HFF-Myc (cell line): ENCODE results near the gene MOB3B.

Source experiments
- DNase-seq: peaks from one replicate; pipeline ENCODE4 v3.0.0-alpha.2; 2011; ENCODE audit warnings: low read depth; ENCODE audit errors: extremely low read depth
- H3K4me3 ChIP-seq: replicated peaks from 2 replicates; pipeline ENCODE4 v1.5.1; 2011; ENCODE audit warnings: low read depth, mild to moderate bottlenecking, control low read depth, low read length
- TF ChIP-seq, protein P1 (sequence below): IDR thresholded peaks from 2 replicates; pipeline ENCODE4 v1.5.1; 2012; ENCODE audit warnings: mild to moderate bottlenecking, low read depth, low read length, control low read depth; ENCODE audit errors: missing control alignments

Gene MOB3B

DNA sequence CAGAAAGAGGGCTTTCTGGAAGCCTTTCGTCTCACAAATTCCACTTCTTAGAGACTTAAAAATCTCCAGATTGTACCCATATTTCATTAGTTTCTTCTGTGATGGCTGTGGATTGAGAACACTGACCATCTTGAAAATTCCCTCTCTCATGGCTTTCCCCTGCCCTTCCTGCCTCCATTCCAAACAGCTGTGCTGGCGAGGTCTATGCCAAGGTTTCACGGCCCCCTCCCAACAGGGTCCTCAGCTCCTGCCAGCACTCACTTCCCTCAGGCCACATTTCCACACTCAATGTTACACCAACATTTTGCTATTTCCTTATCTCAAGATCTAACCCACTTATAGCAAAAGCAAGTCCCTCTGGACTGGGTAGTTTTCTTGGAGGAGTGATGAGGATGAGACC lies 192.4 kb downstream of the MOB3B start:
- no peak overlapping the region for H3K4me3 ChIP-seq
- TF ChIP-seq, protein P1, sequence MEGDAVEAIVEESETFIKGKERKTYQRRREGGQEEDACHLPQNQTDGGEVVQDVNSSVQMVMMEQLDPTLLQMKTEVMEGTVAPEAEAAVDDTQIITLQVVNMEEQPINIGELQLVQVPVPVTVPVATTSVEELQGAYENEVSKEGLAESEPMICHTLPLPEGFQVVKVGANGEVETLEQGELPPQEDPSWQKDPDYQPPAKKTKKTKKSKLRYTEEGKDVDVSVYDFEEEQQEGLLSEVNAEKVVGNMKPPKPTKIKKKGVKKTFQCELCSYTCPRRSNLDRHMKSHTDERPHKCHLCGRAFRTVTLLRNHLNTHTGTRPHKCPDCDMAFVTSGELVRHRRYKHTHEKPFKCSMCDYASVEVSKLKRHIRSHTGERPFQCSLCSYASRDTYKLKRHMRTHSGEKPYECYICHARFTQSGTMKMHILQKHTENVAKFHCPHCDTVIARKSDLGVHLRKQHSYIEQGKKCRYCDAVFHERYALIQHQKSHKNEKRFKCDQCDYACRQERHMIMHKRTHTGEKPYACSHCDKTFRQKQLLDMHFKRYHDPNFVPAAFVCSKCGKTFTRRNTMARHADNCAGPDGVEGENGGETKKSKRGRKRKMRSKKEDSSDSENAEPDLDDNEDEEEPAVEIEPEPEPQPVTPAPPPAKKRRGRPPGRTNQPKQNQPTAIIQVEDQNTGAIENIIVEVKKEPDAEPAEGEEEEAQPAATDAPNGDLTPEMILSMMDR, result no peak
- no peak for DNase-seq

DNA sequence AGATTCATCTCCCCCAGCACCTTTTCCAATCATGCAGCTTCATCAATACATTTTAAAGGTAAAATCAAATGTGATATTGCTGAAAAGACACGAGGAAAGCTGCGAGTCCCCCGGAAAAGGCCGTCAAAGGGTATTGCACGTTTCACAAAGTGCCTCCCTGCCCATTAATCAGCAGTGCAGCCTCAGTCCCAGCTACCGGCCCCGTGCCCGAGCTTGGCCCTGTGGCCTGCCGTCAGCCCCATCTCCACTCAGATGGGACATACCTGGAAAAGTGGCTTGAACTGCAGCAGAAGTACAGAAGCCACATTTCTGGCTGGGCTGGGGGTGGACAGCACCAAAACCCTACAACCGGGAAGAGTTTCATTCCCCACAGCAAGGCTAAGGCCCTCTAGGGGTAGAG lies 192.8 kb downstream of the MOB3B start:
- H3K4me3 ChIP-seq, result no peak overlapping the region
- DNase-seq, result no peak
- TF ChIP-seq, protein P1, result no peak

DNA sequence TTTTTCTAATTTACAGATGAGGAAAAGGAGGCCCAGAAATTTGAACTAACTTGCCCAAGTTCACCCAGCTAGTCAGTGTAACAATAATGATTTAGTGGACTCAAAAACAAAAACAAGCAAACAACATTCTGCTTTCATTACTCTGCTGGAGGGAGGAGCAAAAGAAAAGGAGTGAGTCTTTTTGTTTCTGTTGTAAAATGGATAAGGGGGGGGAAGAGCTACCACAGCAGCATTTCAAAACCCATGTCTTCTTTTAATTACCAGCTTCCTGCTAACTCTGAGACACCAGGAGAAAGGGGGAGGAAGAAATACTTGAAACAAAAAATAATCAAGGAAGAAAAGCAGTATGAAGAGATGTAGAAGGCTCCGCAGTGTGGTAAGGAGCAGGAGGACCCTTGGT lies 193.5 kb downstream of the MOB3B start:
- TF ChIP-seq, protein P1, result no peak
- no peak overlapping the region for H3K4me3 ChIP-seq

DNA sequence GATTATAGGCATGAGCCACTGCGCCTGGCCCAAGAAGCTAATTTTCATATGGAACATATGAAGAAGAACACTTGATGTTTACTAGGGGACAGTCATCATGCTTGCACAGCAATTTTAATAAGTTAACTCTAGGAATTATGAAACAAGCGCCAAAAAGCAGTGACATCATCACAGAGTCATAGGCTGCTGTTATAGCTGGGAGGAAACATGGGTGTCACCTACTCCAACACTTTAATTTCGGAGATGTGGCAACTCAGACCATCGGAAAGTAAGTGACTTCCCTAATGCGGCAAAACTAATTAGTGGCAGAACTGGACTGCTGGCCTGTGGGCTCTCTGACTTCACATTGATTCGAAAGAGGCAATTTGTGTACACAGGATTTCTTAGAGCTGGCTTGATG lies 194.5 kb downstream of the MOB3B start:
- no peak for DNase-seq
- no peak overlapping the region for H3K4me3 ChIP-seq
- TF ChIP-seq, protein P1, result no peak

More for the DNA sequence above, 193.5 kb downstream of the MOB3B start:
- no peak for DNase-seq

DNA sequence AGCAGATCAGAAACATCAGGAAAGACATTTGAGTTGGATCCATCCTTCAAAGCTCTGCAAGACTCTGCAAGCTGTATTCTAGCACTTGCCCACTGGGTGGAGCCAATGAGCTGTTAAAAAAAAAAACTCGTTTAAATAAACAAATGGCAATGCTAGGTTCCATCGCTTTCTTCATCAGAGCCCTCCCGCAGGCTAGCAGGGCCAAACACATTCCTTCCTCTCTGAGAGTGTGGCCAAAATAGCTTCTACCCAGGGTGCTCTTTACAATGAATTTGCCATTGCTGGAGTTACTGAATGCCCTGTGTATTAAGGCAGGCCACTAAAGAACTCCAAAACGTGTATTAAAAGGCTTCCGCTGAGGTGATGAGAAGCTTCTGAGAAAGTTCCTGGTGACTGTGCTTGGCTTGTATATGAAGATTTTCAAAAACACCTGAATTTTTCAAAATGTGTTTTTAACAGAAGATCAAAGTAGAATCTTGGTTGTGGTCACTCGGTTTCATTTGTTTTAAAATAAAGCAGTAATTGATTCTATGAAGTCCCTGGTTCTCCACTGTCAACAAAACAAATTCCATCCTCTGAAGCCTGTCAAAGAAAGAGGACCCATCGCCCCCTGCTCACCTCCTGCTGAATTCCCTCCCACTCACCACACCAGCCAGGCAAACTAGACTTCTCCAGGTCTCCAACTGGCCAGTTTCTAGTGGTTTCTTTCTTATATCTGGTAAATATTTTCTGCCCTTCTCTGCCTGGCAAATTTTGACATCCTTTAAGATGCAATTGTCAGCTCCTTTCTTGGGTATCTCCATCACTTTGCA lies 196.2 kb downstream of the MOB3B start:
- TF ChIP-seq, protein P1, result peak; percentile 72
- DNase-seq, result peak; percentile 45
- H3K4me3 ChIP-seq, result no peak overlapping the region

DNA sequence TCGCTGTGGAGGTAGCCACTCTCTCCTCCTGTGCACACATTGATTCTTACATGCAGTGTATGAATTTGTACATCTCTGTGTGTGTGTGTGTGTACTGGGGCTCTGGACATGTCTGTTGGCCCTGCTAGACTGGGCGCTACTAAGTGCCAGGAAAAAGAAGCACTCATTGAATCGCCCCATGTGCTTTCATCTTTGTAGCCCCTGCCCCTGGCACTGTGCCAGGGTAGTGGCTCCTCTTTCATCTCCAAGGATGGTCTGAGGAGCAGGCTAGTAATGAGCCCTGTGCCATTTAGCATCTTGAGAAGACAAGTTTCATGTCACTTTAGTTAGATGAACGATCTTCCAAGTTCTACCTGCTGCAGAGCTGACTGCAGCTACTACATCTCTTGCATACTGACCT lies 198.2 kb downstream of the MOB3B start:
- DNase-seq, result no peak
- H3K4me3 ChIP-seq, result no peak overlapping the region
- TF ChIP-seq, protein P1, result no peak
